Kidney glomerular epithelial cell (primary cell): ENCODE data around the gene HBS1L.

ENCODE experiments used
- DNase-seq: peaks from one replicate; lab custom pipeline; 2025; lab: John Stamatoyannopoulos, UW

Gene HBS1L

GRCh38 chr6:134999107-134999506 lies 55.5 kb downstream of the HBS1L start:
- no peak for DNase-seq

GRCh38 chr6:134997133-134997995 lies 57.3 kb downstream of the HBS1L start:
- no peak for DNase-seq

- no peak for DNase-seq
Observed at GRCh38 chr6:134995536-134995935, 59.1 kb downstream of the HBS1L start.

DNA sequence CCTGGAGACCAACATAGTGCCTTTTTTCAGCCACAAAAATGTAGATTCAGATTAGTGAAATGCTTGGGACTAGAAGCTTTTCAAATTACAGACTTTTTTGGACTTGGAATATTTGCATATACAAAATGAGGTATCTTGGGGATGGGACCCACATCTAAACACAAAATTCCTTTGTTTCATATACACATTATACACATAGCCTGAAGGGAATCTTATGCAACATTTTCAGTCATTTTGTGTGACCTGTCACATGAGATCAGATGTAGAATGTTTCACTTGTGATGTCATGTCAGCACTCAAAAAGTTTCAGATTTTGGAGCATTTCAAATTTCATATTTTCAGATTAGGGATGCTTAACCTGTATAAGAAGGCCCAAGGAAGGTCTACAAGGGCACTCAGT lies 60.2 kb downstream of the HBS1L start:
- DNase-seq = no peak

GRCh38 chr6:134992155-134992554 lies 62.5 kb downstream of the HBS1L start:
- no peak for DNase-seq

GRCh38 chr6:134990262-134990661 lies 64.4 kb downstream of the HBS1L start:
- DNase-seq = no peak

- no peak for DNase-seq
Observed at GRCh38 chr6:134984821-134985220, 69.8 kb downstream of the HBS1L start.

DNA sequence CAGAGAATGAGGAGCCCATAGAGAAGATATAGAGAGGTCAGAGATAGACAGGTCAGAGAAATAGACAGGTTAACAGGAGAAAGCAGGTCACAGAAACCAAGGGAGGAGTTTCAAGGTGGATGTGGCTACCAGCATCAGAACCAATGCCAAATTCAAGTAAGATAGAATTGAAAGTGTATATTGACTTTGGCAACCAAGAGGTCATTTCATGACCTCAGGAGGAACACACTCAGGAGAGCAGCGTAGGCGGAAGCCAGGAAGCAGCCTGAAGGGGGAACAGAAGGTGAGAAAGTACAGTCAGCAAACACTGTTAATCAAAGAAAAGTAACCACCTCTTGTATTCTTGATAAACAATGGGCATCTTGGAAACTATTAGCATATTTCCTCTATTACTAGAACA lies 70.8 kb downstream of the HBS1L start:
- DNase-seq = no peak

DNA sequence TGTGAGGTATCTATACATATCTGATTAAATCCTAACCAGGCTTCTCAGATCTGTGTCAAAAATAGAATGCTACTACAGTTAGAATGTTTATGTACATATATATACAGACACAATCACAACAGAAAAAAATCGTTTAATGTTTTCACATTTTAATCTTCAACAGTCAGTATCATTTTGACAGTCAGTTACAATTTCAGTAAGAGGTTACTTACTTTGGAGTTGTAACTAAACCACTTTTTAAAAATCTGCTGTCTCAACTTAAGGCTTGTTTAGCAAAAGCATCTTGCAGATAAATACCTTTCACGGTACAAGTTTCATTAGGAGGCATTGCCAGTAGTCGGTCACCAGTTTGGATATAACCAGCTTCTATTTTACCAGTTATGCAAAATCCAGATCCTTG lies 72.5 kb downstream of the HBS1L start:
- DNase-seq = no peak

GRCh38 chr6:134980846-134981245 lies 73.8 kb downstream of the HBS1L start:
- no peak for DNase-seq

- DNase-seq = no peak
Observed at GRCh38 chr6:134979142-134979541, 75.5 kb downstream of the HBS1L start.

DNA sequence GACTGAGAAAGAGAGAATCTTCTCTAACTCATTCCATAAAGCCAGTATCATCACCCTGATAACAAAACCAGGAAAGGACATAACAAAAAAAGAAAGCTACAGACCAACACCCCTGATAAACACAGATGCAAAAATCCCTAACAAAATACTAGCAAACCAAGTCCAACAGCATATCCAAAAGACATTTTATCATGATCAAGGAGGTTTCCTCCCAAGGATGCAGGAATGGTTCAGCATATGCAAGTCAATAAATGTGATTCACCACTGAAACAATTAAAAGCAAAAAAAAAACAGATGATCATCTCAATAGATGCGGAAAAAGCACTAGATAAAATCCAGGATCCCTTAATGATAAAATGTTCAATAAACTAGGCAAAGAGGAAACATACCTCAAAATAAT lies 80.3 kb downstream of the HBS1L start:
- DNase-seq = no peak

DNA sequence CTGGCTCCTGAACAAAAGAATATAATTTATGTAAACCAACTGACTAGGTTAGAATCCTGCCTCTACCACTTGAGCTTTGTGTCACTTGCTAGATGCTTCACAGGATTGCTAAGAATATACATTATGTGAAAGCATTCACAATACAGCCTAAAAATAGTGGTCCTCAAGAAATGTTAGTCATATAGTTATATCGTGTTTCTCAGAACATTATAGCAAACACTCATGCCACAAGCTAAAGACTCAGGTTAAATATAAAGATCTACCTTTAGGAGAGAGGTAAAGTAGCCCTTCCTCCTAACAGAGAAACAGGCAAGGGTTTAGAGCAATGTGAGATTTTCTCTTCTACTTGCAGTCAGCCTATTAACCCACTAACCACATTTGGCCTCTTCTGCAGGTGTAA lies 86.9 kb downstream of the HBS1L start:
- DNase-seq = no peak

- no peak for DNase-seq
Observed at GRCh38 chr6:134964451-134965203, 90.0 kb downstream of the HBS1L start.

DNA sequence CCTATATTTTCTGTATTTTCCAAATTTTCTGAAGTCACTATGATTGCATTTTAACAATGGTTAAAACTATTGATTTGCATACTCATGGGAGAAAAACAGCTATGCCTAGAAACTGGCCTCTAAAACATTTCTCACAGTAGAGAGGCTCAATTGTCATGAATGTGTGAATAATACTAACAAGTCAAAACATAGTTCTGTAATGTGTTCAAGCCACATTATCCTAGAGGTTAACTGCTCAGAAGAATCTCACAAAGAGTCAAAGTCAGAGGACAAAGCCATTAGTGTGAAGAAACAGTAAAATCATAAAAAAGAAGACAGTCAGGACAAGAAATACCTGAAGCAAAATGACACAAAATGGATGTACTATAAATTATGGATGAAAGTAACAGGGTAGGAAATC lies 92.2 kb downstream of the HBS1L start:
- no peak for DNase-seq

GRCh38 chr6:134961366-134961765 lies 93.3 kb downstream of the HBS1L start:
- no peak for DNase-seq

DNA sequence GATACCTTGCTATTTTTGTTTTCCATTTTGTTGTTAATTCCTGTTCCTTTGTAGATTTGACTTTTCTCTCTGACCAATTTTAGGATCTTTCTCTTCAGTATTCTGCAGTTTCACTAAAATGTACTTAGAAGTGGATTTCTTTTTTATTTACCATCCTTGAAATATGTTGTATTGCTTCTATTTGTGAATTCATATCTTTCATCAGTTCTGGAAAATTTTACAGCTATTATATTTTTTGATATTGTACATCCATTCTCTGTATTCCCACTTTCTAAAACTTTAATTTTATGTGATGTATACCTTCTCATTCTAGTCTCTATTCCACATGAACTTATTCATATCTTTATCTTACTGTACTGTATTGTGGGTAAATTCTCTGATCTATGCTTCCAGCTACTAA lies 95.0 kb downstream of the HBS1L start:
- DNase-seq = no peak

GRCh38 chr6:134956676-134957075 lies 97.9 kb downstream of the HBS1L start:
- no peak for DNase-seq

GRCh38 chr6:134956032-134956431 lies 98.6 kb downstream of the HBS1L start:
- DNase-seq = no peak

DNA sequence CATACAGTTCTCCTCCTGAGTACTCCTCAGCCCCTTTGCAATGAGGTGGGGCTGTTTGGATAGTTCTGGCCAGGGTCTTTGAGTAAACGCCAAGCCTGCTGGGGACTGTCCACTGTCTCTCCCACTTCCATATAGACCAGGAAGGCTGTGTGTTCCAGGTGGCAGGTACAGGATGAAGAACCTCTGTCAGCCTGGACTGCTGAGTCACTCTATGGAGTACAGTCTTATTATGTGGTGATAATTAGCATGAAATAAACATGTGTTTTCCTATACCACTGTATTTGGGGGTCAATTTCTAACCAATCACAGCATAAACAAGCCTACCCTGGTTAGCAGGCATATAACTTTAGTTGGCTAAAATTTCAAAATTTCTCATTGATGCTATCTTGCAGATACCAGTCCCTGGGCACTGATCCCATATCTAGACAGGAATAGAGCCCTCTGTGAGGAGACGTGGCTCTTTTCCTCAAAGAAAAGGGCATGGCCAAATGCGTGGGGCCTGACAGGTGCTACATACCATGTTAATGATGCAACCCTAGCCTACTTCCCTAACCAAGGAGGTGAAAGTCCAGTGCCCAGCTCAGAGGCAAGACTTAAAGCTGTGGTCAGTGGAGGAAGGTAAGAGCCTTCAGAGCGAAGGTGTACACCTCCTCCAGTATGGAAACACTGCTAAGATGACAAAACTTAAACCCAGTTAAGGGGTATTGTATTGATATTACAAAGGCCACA lies 100.2 kb downstream of the HBS1L start:
- DNase-seq = no peak

DNA sequence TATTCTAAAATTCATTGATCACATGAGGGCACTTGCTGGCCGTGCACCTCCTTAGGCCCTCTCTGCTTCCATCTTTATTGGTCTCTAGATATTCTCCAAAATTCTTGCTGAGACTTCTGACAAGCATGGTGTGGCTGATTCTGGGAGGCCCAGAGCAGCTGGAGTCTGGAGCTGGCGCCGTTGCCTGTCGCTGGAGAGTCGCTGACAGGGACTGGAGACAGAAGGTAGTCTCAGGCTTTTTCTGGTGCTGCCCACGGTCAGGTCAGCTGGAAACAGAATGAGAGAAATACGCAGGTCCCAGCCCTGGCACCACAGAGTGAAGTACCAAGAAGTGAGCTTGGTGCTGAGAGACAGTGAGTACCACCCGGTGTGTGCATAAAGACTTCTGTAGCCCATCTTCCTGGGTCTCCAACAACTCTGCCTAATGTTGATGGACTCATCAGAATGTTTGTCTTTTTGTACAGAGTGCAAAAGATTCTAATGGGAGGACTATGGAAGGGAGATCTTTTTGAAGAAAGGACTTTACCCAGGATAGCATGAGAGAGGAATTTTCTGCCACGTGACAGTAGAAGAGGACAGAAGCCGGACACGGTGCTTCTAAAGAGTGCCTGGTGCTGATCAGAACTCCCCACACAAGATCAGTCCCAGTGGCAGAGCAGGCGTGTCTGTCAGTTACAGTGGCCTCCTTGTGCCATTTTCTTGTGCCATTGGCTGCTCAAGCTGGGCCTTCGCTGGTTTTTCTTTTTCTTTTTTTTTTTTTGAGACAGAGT lies 102.9 kb downstream of the HBS1L start:
- DNase-seq = no peak

- DNase-seq = no peak
Observed at GRCh38 chr6:134950482-134950881, 104.1 kb downstream of the HBS1L start.
